NCI-H2107 (cell line): ENCODE results near the gene STK25.
"Not testable (repeated sequence)": the region's sequence is repeated elsewhere in the genome, so short reads cannot be mapped to it uniquely, and the experiment has no call there.

Experiments
- DNase-seq: peaks from one replicate; lab custom pipeline; 2025; lab: John Stamatoyannopoulos, UW

STK25 gene

GRCh38 chr2:241463276-241464135 is 44.9 kb downstream of the STK25 start:
- no peak for DNase-seq

- DNase-seq = no peak
Measured at GRCh38 chr2:241461693-241462677, 46.4 kb downstream of the STK25 start.

GRCh38 chr2:241460631-241461030 is 47.8 kb downstream of the STK25 start:
- DNase-seq = no peak

- DNase-seq = no peak
Measured at GRCh38 chr2:241459520-241459919, 48.9 kb downstream of the STK25 start.

GRCh38 chr2:241458687-241459086 is 49.7 kb downstream of the STK25 start:
- no peak for DNase-seq

GRCh38 chr2:241456546-241456945 is 51.8 kb downstream of the STK25 start:
- no peak for DNase-seq

GRCh38 chr2:241454837-241455485 is 53.4 kb downstream of the STK25 start:
- no peak for DNase-seq

- DNase-seq = not testable (repeated sequence)
Measured at GRCh38 chr2:241453919-241454318, 54.5 kb downstream of the STK25 start.

GRCh38 chr2:241451840-241452506 is 56.4 kb downstream of the STK25 start:
- no peak for DNase-seq

- DNase-seq = not testable (repeated sequence)
Measured at GRCh38 chr2:241450092-241450491, 58.3 kb downstream of the STK25 start.

- no peak for DNase-seq
Measured at GRCh38 chr2:241445426-241445825, 63.0 kb downstream of the STK25 start.

GRCh38 chr2:241443486-241444223 is 64.7 kb downstream of the STK25 start:
- DNase-seq = peak; percentile 78
